ENCODE measurements around the gene MSH5. TPM values are rescaled to one million over a fixed set of nuclear protein-coding genes. Genes with fewer than 3 reads are reported as not detected.

Gene MSH5
- total and polyA plus RNA-seq, 9 of the 15 experiments (the other 6 are each of a cell fraction or from before 2014, with no cell fraction given) = 12.5 to 104 (median 46.6) TPM

DNA sequence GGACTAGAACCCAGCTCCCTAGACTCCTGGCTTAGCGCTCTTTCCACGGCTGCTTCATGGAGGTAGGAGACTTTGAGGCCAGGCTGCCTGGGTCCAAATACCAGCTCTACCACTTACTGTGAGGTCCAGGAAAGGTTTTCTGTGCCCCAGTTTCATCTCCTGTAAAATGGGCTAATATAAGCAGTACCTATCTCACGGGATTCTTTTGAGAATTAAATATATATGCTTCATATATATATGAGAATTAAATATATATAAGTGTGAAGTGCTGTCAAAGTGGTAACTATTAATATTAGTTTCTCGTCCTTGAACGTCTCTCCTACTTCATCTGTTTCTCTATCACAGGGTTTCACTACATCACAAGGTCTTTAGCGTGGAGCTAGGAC is 48.7 kb upstream of the MSH5 start (continued):
- TF ChIP-seq, protein P1, sequence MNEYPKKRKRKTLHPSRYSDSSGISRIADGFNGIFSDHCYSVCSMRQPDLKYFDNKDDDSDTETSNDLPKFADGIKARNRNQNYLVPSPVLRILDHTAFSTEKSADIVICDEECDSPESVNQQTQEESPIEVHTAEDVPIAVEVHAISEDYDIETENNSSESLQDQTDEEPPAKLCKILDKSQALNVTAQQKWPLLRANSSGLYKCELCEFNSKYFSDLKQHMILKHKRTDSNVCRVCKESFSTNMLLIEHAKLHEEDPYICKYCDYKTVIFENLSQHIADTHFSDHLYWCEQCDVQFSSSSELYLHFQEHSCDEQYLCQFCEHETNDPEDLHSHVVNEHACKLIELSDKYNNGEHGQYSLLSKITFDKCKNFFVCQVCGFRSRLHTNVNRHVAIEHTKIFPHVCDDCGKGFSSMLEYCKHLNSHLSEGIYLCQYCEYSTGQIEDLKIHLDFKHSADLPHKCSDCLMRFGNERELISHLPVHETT (CRISPR knock-in tag; conservative IDR thresholded peaks at IDR 0.05 in 1 of 2, IDR thresholded peaks at IDR 0.05 in 1 of 2) = 0 out of 4 replicates have a peak, but pooled peaks of 1 of the 2 experiments have one; percentile 0
- TF ChIP-seq, protein P2, sequence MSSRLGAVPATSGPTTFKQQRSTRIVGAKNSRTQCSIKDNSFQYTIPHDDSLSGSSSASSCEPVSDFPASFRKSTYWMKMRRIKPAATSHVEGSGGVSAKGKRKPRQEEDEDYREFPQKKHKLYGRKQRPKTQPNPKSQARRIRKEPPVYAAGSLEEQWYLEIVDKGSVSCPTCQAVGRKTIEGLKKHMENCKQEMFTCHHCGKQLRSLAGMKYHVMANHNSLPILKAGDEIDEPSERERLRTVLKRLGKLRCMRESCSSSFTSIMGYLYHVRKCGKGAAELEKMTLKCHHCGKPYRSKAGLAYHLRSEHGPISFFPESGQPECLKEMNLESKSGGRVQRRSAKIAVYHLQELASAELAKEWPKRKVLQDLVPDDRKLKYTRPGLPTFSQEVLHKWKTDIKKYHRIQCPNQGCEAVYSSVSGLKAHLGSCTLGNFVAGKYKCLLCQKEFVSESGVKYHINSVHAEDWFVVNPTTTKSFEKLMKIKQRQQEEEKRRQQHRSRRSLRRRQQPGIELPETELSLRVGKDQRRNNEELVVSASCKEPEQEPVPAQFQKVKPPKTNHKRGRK (tag; IDR thresholded peaks at IDR 0.05) = no peak
- TF ChIP-seq HMGN3 (IDR thresholded peaks at IDR 0.05; ENCODE audit: borderline replicate concordance, extremely low read depth, insufficient read length, low read depth, low read length) = peak; percentile 5
- TF ChIP-seq KDM1A (IDR thresholded peaks at IDR 0.05) = peak in 1 of 2 experiments; percentile 68; a peak in 3 of 4 replicates
- 0 out of 2 replicates have a peak, but pooled peaks have one; percentile 21 for TF ChIP-seq FOXK1 (CRISPR knock-in tag; IDR thresholded peaks at IDR 0.05; ENCODE audit: borderline replicate concordance)
- no peak for TF ChIP-seq SREBF1 (IDR thresholded peaks at IDR 0.05; ENCODE audit: borderline replicate concordance, low read depth, low read length)
- 0 out of 2 replicates have a peak, but pooled peaks have one; percentile 0 for TF ChIP-seq BHLHE40 (IDR thresholded peaks at IDR 0.05; ENCODE audit: low read length)
- TF ChIP-seq, protein P3, sequence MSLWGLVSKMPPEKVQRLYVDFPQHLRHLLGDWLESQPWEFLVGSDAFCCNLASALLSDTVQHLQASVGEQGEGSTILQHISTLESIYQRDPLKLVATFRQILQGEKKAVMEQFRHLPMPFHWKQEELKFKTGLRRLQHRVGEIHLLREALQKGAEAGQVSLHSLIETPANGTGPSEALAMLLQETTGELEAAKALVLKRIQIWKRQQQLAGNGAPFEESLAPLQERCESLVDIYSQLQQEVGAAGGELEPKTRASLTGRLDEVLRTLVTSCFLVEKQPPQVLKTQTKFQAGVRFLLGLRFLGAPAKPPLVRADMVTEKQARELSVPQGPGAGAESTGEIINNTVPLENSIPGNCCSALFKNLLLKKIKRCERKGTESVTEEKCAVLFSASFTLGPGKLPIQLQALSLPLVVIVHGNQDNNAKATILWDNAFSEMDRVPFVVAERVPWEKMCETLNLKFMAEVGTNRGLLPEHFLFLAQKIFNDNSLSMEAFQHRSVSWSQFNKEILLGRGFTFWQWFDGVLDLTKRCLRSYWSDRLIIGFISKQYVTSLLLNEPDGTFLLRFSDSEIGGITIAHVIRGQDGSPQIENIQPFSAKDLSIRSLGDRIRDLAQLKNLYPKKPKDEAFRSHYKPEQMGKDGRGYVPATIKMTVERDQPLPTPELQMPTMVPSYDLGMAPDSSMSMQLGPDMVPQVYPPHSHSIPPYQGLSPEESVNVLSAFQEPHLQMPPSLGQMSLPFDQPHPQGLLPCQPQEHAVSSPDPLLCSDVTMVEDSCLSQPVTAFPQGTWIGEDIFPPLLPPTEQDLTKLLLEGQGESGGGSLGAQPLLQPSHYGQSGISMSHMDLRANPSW (CRISPR knock-in tag; IDR thresholded peaks at IDR 0.05) = no peak
- 0 out of 2 replicates have a peak, but pooled peaks have one; percentile 15 for TF ChIP-seq NFRKB (IDR thresholded peaks at IDR 0.05; ENCODE audit: low read depth)
- TF ChIP-seq ZNF384 (IDR thresholded peaks at IDR 0.05; ENCODE audit: low read depth, low read length) = no peak
- peak; percentile 48 for TF ChIP-seq BCOR (IDR thresholded peaks at IDR 0.05)
- peak; percentile 85; the same call in 1 of the 2 replicates for TF ChIP-seq HSF4 (CRISPR knock-in tag; IDR thresholded peaks at IDR 0.05; ENCODE audit: borderline replicate concordance)
- TF ChIP-seq RBM25 (IDR thresholded peaks at IDR 0.05; ENCODE audit: low read depth, low read length, severe bottlenecking) = peak; percentile 83
- TF ChIP-seq, protein P4, sequence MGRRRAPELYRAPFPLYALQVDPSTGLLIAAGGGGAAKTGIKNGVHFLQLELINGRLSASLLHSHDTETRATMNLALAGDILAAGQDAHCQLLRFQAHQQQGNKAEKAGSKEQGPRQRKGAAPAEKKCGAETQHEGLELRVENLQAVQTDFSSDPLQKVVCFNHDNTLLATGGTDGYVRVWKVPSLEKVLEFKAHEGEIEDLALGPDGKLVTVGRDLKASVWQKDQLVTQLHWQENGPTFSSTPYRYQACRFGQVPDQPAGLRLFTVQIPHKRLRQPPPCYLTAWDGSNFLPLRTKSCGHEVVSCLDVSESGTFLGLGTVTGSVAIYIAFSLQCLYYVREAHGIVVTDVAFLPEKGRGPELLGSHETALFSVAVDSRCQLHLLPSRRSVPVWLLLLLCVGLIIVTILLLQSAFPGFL (CRISPR knock-in tag; IDR thresholded peaks at IDR 0.05) = 0 out of 2 replicates have a peak, but pooled peaks have one; percentile 17
- TF ChIP-seq, protein P5, sequence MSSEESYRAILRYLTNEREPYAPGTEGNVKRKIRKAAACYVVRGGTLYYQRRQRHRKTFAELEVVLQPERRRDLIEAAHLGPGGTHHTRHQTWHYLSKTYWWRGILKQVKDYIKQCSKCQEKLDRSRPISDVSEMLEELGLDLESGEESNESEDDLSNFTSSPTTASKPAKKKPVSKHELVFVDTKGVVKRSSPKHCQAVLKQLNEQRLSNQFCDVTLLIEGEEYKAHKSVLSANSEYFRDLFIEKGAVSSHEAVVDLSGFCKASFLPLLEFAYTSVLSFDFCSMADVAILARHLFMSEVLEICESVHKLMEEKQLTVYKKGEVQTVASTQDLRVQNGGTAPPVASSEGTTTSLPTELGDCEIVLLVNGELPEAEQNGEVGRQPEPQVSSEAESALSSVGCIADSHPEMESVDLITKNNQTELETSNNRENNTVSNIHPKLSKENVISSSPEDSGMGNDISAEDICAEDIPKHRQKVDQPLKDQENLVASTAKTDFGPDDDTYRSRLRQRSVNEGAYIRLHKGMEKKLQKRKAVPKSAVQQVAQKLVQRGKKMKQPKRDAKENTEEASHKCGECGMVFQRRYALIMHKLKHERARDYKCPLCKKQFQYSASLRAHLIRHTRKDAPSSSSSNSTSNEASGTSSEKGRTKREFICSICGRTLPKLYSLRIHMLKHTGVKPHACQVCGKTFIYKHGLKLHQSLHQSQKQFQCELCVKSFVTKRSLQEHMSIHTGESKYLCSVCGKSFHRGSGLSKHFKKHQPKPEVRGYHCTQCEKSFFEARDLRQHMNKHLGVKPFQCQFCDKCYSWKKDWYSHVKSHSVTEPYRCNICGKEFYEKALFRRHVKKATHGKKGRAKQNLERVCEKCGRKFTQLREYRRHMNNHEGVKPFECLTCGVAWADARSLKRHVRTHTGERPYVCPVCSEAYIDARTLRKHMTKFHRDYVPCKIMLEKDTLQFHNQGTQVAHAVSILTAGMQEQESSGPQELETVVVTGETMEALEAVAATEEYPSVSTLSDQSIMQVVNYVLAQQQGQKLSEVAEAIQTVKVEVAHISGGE (CRISPR knock-in tag; IDR thresholded peaks at IDR 0.05) = peak in 1 of 3 experiments; percentile 12; a peak in 1 of 6 replicates
